Right hindlimb (tissue), 1 donor: ENCODE data around the gene PCF11.
"Not testable (repeated sequence)": the region's sequence is repeated elsewhere in the genome, so short reads cannot be mapped to it uniquely, and the experiment has no call there.

Source experiments
- DNase-seq: peaks from one replicate; pipeline ENCODE4 v3.0.0-alpha.2; 2018

Gene PCF11

GRCh38 chr11:83192606-83193245, 35.8 kb downstream of the PCF11 start:
- no peak for DNase-seq

- DNase-seq: peak; percentile 95
These were observed 36.7 kb downstream of the PCF11 start, which contains the start of gene ANKRD42 for GRCh38 chr11:83193315-83194280. ANKRD42 (plus strand) TSS chr11:83193712; CDS start chr11:83194671, 959 bp downstream.

GRCh38 chr11:83194281-83195142, 37.6 kb downstream of the PCF11 start:
- peak; percentile 69 for DNase-seq

- no peak for DNase-seq
These were observed 38.2 kb downstream of the PCF11 start for GRCh38 chr11:83195143-83195466.

DNA sequence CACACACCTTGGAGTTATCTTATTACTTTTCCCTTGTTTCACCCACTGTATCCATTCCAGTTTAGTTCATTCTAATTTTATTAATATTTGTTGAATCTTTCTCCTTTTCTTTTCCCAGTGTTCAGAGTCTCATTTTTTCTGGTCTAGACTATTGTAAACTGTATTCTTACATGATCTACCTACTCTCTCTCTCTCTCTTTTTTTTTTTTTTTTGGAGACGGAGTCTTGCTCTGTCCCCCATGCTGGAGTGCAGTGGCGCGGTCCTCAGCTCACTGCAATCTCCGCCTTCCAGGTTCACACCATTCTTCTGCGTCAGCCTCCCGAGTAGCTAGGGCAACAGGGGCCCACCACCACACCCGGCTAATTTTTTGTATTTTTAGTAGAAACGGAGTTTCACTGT, 38.7 kb downstream of the PCF11 start:
- no peak for DNase-seq

GRCh38 chr11:83200035-83200434, 43.1 kb downstream of the PCF11 start:
- DNase-seq: no peak

- no peak for DNase-seq
These were observed 48.8 kb downstream of the PCF11 start for GRCh38 chr11:83205608-83206185.

DNA sequence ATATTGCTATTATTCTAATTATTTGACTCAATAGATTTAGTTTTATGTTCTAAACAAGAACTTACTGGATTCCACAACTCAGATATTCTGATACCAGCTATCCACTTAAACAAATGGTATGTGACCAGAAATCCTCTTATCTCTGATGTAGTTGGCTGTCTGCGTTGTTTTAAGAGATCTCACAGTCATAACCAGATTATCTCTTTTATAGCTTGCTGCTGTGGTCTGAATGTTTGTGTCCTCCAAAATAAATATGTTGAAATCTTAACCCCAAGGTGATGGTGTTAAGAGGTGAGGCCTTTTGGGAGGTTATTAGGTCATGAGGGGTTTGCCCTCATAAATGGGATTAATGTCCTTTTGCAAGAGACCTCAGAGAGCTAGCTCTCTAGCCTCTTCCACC, 49.3 kb downstream of the PCF11 start:
- no peak for DNase-seq

DNA sequence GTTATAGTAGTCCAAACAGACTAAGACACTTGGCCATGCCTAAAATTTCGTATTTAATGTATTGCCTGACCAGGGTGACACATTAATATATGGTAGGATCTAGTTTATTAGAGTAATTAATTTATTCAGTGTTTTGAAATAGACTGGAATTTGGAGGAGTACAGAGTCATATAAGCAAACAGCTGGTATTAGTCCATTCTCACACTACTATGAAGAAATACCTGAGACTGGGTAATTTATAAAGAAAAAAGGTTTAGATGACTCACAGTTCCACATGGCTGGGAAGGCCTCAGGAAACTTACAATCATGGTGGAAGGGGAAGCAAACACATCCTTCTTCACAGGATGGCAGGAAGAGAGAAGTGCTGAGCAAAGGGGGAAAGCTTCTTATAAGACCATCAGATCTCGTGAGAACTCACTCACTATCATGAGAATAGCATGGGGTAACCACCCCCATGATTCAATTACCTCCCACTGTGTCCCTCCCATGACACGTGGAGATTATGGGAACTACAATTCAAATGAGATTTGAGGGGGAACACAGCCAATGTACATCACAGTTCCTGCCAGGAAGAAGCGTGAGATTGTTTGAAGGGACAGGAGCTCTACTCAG, 49.9 kb downstream of the PCF11 start:
- DNase-seq: not testable (repeated sequence)

- DNase-seq: no peak
These were observed 62.2 kb downstream of the PCF11 start for GRCh38 chr11:83219095-83219494.

- DNase-seq: no peak
These were observed 63.3 kb downstream of the PCF11 start for GRCh38 chr11:83220260-83220659.

DNA sequence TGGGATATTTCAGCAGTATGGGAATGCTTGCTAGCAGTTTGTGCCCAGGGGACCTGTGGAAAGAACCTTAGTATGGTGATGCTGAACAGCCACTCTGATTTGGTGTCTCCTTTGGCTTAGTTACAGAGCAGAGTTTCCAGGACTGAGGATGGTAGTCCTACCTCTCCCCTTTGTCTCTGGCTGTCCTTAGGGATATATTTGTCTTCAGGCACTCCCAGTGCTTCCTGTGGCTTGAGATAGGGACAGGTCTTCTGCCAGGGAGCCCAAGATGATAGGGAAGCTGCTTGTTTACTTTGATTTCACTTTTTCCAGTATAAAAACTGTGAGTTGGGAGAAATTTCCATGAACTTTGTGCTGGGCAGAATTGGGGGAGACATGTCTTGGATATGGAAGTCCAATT, 64.8 kb downstream of the PCF11 start:
- DNase-seq: no peak

DNA sequence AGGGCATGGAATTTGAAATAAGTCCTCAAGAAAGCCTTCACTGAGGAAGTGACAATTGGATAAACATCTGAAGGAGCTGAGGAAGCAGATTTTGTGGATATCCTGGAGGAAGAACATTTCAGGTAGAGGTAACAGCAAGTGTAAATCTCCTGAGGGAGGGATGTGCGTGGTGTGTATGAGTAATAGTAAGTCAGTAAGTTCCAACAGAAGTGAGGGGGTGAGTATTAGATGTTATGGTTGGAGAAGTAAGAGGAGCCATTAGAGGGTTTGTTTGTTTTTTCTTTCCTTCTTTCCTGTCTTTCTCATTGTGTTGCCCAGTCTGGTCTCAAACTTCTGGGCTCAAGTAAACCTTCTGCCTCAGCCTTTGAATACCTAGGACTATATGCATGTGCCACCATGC, 65.6 kb downstream of the PCF11 start:
- DNase-seq: no peak

DNA sequence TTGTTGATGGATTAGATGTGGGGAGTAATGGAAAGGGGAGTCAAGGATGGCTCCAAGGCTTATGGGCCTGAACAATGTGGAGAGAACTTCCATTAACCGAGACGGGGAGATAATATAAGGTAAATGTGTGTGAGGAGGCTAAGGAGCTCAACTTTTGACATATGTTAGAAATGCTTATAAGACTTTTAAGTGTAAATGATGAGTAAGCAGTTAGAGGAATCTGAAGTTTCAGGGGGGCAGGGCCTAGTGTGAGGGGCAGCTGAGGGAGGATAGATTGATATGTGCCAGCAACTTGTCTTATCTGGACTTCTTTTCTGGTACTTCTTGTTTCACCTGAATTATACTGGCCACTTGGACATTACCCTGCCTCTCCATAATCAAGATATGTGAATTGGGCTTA, 66.5 kb downstream of the PCF11 start:
- no peak for DNase-seq

DNA sequence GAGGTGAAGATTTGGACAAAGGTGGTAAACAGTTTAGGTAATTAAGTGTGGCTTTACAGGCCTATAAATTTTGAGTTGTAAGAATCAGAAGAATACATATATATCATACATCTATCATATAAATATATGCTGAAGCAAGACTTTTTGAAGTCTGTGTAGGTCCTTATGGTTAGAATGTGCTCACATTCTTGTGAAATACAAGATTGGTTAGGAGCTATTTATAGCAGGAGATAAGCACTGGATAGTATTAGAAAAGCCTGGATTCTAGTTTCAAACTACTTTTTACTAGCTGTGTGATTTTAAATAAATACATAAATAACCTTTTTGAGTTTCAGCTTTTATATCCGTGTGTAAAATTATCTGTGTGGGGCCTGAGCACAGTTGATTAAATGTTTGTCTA, 78.9 kb downstream of the PCF11 start:
- no peak for DNase-seq
